GM12891 (cell line): ENCODE measurements around the gene PARM1.

Experiments
- DNase-seq: peaks from one replicate; pipeline ENCODE4 v3.0.0; 2011; ENCODE audit warnings: low spot score; ENCODE audit not compliant: insufficient read length
- FAIRE-seq: peaks from 2 replicates; lab custom pipeline; 2011; peaks lifted over from hg19 to GRCh38; lab: Jason Lieb, UNC
- PAX5 ChIP-seq: IDR thresholded peaks from 2 replicates; pipeline ENCODE4 v1.6.1; 2011; ENCODE audit warnings: low read length, moderate library complexity, mild to moderate bottlenecking; ENCODE audit not compliant: insufficient read depth, severe bottlenecking
- POLR2A ChIP-seq: IDR thresholded peaks from 2 replicates; pipeline ENCODE4 v1.6.1; 2011; ENCODE audit warnings: low read depth, low read length, control low read depth
- POLR2AphosphoS5 ChIP-seq: IDR thresholded peaks from 2 replicates; pipeline ENCODE4 v1.6.1; 2011; ENCODE audit warnings: low read depth, low read length, control low read depth
- POU2F2 ChIP-seq: IDR thresholded peaks from 2 replicates; pipeline ENCODE4 v1.6.1; 2011; ENCODE audit warnings: low read depth, mild to moderate bottlenecking, control low read depth, low read length, moderate library complexity
- SPI1 ChIP-seq: IDR thresholded peaks from 2 replicates; pipeline ENCODE4 v1.6.1; 2011; ENCODE audit warnings: low read depth, low read length, control low read depth
- TAF1 ChIP-seq: IDR thresholded peaks from 2 replicates; pipeline ENCODE4 v1.6.1; 2011; ENCODE audit warnings: low read depth, low read length, control low read depth

PARM1 gene

GRCh38 chr4:74958881-74959280, 26.0 kb downstream of the PARM1 start:
- FAIRE-seq (no peak), DNase-seq (no peak)
- TF ChIP-seq POLR2A: no peak
- TF ChIP-seq SPI1: peak; percentile 52
- TF ChIP-seq TAF1: no peak
- TF ChIP-seq POLR2AphosphoS5: no peak
- no peak for TF ChIP-seq POU2F2
- no peak for TF ChIP-seq PAX5

DNA sequence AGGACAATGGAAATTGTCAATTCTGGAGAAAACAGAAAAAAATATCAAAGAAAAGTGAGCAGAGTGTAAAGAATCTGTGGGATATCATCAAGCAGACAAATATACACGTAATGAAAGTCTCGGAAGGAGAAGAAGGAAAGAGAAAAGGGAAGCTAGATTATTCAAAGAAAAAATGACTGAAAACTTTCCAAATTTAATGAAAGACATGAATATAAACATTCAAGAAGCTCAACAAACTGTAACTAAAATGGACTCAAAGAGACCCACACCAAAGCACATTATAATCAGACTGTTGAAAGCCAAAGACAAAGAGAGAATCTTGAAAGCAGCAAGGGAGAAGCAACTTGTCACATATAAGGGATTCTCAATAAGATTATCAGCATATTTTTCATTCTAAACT, 28.3 kb downstream of the PARM1 start:
- FAIRE-seq: no peak
- TF ChIP-seq POLR2AphosphoS5 (no peak), POU2F2 (no peak), PAX5 (no peak), TAF1 (no peak), POLR2A (no peak)
- DNase-seq: no peak

DNA sequence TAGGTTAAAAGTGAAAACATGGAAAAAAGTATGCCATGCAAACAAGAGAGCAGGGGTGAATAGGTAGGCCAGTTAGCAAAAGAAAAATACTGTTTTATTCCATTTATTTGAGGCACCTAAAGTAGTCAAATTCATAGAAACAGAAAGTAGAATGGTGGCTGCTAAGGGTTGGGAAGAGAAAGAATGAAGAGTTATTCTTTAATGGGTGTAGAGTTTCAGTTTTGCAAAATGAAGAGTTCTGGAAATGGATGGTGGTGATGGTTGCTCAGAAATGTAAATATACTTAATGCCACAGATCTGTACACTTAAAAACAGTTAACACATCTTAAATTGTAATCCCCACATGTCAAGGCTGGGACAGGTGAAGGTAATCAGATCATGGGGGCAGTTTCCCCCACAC, 29.7 kb downstream of the PARM1 start:
- no peak for DNase-seq
- no peak for FAIRE-seq
- TF ChIP-seq POU2F2: no peak
- no peak for TF ChIP-seq POLR2AphosphoS5
- TF ChIP-seq POLR2A: no peak
- TF ChIP-seq PAX5: no peak
- no peak for TF ChIP-seq TAF1
- no peak for TF ChIP-seq SPI1

DNA sequence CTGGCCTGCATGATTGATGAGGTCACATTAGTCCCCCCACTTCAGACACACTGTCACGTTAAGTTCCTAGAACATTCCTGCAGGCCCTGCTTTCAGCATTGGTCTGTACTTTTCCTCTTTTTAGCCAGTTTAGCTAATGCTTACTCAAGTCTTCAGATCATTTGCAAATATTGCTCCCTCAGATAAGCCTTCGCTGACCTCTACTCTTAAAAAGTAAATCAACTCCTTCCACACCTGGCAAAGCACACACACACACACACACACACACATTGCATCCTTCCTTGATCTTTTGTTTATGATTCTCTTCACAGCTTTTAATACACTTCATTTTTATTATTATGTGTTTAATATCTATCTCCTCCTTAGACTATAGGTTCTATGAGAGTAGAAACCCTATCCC, 31.4 kb downstream of the PARM1 start:
- no peak for TF ChIP-seq TAF1
- FAIRE-seq (no peak), DNase-seq (no peak)

GRCh38 chr4:74967324-74967723, 34.4 kb downstream of the PARM1 start:
- DNase-seq: no peak
- no peak for FAIRE-seq
- TF ChIP-seq POLR2AphosphoS5: no peak
- no peak for TF ChIP-seq SPI1
- TF ChIP-seq POU2F2: no peak
- no peak for TF ChIP-seq PAX5
- no peak for TF ChIP-seq POLR2A
- TF ChIP-seq TAF1: no peak

DNA sequence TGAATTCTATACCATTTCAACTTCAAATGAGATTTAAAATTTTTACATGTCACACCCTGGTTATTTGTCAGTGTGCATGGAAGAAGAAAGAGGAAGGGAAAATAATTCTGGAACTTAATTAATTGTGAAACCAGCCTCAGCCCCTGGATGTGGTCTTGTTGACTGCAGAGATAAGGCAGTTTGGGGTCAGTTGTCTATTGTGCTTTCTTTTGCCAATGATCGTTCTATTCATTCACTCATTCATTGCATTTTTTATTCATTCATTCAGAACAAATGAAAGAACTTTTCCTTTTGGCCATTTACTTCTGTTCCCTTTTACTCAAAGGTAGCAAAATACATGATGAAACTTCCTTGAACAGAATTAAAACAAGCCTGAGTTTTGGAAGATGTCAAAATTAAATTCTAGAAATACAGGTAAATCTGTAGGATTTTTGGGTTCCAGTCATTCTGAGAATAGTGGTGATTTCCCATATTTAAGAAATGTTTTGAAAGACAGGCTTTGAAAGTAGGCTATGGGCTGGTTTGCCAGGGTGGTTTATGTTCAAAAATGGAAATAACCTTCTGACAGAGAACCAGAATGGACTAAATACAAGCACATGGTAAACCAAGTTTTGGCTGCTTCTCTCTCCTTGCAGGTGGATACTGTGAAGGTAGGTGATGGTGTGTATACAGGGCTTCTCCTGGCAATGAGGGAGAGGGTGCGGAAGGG, 35.7 kb downstream of the PARM1 start:
- FAIRE-seq (no peak), DNase-seq (no peak)
- TF ChIP-seq POLR2AphosphoS5: no peak
- TF ChIP-seq SPI1: peak; percentile 67

DNA sequence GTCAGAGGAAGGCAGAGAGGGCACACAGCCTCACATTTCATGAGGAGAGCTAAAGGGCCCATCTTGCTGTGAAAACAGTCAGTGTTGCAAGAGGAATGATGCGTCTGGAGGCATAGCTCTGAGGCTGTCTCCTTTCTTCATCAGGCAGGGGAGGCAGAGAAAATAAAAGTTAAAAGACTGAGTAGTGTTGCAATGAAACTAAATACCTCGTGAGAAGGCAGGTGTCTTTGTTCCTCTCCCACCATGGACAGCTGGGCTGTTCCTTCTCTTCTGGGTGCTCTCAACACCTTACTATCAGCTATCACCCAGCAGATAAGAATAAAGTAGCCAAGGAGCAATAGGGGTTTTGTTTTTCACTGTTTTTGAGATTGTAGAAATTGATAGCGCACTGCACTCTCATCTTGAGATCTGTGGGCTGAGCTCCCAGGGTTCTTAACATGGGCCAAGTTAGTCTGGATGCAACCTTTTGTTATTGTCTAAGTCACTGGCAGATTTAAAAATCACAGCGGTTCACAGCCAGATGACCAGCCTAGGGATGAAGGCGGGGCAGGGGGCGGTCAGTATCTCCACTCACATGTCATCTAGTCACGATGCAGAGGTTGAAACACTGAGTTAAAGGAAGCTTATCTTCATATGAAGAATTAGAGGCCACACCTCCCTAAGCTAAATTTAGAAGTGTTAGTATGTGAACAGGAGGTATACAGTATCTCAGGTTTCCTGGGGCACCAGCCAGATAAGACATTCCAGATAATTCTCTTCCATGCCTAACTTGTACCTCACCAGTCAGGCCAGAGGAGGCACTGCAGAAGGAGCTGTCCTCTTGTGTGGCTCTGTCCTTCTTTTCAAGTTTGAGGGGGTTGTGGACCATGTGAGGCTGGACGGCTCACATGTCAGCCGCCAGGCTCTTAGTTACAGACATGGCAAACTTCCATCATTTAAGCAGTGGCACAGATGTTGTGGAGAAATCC, 36.9 kb downstream of the PARM1 start:
- DNase-seq (no peak), FAIRE-seq (no peak)
- TF ChIP-seq POLR2A: no peak
- no peak for TF ChIP-seq SPI1
- TF ChIP-seq POU2F2: no peak

DNA sequence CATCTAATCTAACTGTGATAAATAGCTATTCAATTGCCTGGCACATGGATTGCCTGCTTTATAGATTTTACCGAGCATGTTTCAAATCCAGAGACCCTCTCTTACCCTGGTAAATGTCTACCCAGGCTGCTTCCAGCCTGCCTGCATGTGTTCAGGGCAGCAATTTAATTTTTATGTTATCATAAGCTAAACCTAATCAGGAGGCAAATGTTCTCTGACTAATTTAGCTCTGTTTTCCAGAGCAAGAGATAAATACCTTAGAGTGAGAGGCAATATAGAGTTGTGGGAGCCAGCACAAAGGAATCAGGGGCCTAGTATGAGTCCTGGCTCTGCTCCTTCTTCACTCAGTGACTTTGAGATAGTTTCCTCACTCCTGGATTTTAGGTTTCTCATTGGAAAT, 37.7 kb downstream of the PARM1 start:
- FAIRE-seq (no peak), DNase-seq (no peak)
- TF ChIP-seq SPI1 (no peak), POLR2A (no peak), PAX5 (no peak), POLR2AphosphoS5 (no peak), POU2F2 (no peak), TAF1 (no peak)

DNA sequence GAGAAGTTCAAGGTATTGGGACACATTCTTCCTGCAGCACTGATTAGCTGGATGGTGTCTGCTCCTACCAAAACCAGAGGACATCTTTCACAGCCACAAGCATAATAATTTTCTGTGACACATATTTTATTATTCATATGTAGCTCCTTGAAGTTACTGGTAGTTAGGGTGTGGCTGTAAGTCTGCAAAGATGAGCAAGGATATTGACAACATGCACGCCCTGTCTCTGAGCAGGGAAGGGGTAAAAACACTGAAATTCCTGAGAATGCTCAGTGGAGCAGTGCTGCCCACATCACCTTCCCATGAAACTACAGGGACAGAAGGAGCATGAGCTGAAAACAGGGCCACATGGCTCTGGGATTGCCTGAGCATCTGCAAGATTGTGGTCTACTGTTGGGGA, 38.9 kb downstream of the PARM1 start:
- TF ChIP-seq POU2F2: no peak
- TF ChIP-seq SPI1: no peak
- TF ChIP-seq POLR2AphosphoS5: no peak
- TF ChIP-seq TAF1: no peak
- no peak for TF ChIP-seq POLR2A
- no peak for TF ChIP-seq PAX5
- no peak for DNase-seq
- no peak for FAIRE-seq

- FAIRE-seq (no peak), DNase-seq (no peak)
- TF ChIP-seq SPI1 (no peak), POU2F2 (no peak), POLR2AphosphoS5 (no peak), POLR2A (no peak), TAF1 (no peak), PAX5 (no peak)
Measured at GRCh38 chr4:74975082-74975481, 42.2 kb downstream of the PARM1 start.
